SIG-M5 (cell line): ENCODE results near the gene ZIC4.

Experiments used
- DNase-seq: peaks from one replicate; lab custom pipeline; 2025; lab: John Stamatoyannopoulos, UW

Gene ZIC4

DNA sequence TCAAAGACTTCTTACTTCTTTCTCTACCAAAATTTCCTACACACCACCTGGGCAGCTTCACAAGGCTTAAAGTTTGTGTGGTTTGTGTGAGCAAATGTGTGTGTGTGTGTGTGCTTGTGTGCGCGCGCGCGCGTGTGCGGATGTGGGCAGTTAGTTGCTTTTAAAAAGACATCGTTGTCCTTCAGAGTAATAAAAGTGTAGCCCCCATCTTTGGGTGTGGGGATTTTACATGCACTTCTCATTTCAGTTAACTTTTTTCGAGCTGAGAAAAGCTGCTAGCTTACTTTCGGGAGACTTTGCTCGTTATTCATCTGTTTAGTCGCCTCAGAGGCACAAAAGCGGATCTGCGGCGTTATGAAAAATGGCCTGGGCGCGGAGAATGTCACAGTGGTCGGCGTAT, 36.0 kb downstream of the ZIC4 start:
- DNase-seq = no peak

DNA sequence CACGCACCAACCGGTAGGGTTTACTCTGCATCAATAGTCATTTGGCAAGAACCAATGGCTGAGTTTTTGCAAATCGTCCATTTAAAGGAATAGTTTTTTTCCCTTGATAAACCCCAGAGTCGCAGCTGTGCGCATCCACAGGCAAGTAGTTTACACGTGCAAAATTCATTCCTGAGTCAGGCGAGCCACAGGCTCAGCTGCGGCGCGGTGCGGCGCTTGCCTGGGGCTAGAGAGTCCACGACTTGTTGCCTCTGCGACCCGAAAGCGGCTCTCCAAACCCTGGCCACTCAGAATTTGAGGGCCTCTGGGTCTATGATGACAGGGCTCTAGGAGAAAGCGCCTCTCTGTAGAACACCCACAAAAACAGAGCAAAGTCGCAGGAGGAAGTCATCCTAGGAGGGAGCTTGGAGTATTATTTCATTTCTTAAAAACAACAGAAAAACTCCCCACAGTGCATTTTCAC, 36.7 kb downstream of the ZIC4 start:
- no peak for DNase-seq

DNA sequence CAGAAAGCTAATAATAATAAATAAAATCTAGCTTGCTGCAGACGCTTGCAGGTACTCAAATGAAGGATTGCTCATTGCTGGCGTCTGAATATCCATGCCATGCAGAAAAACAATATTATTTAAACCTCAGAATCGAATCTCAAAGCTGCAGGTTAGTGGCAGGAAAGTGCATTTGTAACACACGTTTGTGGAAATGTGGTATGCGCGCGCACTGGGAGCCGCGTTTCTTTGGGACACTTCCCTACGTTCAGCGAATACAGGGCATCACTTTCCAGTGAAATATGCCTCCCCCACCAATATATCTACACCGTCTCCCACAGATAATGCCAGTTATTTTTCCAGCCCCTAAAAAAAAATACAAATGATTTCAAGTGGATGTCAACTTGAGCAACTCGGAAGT, 37.1 kb downstream of the ZIC4 start:
- no peak for DNase-seq

DNA sequence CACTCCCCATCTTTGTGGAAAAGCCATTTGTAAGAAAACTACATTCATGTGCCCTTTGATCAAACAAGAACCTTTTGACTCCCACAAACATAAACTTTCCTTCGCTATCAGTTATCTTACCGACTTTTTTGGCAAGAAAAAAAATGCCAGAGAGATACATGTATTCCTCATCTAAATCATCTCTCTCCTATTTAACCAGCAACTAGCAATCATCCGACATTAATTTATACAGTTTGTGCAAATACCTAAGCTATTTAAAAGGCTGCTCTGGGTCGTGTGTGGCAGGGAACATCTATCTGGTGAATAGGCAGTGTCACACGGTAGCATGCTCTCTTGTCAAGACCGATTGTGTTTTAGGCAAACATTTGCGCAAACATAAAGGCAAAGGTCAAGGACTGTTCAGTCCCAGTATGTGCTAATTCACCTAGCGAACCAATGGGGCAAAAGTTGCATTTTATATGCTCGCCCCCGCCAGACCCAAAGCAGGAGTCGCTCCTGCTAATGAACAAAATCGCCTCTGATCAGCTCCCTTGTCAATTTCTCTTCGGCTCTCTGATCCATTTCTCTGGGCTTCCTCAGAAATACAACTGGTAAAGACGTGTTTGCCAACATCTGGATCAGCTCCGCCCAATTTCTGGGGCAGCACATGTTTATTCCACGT, 37.7 kb downstream of the ZIC4 start:
- DNase-seq = no peak

DNA sequence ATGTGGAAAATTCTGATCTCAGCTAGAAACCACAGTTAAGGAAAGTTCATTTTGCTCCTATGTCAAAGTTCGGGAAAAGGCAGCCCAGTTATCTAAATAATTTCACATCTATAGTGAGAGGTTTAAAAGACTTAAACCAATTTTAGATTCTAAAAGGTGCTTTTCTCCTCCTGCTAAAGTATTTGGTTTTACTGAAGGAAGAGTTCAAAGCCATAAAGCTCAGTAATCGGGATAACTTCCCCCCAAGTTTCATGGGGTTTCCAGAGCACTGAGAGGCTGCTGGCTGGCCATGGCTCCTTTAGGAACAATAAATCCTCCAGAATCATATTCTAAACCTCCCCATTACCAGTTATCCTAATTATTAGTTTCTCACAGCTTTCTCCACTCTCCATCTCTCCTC, 38.2 kb downstream of the ZIC4 start:
- no peak for DNase-seq

DNA sequence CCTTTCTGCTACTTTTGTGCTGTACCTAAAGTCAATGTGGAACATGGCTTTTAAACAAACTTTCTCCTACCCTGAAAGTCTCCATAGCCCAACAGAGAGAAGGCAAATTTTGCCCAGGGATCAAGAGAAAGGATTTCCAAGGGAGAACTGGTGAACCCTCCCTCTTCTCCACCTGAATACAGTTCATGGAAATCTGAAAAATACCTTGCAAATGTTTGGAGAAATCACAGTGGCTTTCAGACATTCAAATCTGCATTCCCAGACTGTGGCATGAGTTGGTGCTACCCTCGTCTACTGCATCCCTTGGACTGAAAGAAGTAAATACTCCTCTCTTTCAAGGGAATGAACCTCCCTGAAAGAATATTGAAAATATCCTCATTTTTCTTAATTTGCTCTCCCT, 38.7 kb downstream of the ZIC4 start:
- DNase-seq = no peak

DNA sequence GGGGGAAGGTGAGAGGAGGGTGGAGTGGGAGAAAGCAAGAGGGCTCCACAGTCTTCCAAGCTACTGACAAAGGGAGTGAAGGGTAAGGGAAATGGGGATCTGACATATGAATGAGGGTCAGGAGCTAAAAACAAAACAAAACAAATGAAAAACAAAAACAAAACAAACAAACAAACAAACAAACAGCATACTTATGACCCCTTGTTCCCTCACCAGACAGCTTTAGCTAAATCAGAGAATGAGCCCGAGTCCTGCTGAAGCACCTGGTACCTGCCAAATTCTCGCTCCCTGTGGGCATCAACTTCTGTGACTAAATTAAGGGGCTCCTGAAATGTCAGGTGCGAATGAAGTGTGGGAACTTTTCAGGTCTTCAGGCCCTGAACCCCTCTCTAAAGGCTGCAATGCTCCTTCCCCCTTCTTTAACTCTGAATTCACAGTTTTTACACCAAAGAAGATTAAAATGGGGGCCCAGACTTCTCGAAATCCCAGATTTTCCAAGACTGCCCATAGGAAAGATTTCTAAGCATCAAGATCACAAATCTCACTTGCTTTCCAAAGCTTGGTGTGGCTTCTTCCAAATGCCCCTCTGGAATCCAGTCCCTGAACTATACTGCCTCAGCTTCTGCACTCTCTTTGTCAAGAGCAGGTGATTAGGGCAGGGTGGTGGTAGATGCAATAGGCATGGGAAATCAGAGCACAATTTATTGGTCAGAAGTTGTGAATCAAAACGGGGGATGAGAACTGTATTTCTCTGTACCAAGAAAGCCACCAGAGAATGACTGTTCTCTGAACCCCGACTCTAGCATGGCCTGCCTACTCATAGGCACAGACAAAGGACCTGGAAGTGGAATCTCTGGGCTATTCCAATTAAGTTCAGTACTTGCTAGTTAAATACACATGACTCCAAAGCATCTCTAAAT, 40.9 kb downstream of the ZIC4 start:
- no peak for DNase-seq

DNA sequence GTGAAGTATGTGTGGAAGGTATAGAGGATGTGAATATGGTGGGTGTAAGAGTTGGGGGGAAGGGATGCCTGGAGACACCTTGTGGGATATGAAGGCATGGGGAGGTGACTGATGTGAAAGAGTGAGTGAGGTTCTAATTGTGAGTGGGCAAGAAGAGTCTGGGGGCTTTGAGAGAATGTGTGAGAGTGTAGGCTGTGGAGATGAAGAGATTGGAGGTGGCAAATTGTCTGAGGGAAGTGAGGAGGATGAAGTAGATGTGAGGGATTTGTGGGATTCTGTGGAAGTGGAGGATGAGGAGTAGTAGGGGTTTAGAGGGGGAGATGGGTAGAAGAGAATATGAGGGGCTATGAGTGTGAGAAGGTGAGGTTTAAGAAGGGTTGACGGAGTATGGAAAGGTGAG, 41.6 kb downstream of the ZIC4 start:
- no peak for DNase-seq

DNA sequence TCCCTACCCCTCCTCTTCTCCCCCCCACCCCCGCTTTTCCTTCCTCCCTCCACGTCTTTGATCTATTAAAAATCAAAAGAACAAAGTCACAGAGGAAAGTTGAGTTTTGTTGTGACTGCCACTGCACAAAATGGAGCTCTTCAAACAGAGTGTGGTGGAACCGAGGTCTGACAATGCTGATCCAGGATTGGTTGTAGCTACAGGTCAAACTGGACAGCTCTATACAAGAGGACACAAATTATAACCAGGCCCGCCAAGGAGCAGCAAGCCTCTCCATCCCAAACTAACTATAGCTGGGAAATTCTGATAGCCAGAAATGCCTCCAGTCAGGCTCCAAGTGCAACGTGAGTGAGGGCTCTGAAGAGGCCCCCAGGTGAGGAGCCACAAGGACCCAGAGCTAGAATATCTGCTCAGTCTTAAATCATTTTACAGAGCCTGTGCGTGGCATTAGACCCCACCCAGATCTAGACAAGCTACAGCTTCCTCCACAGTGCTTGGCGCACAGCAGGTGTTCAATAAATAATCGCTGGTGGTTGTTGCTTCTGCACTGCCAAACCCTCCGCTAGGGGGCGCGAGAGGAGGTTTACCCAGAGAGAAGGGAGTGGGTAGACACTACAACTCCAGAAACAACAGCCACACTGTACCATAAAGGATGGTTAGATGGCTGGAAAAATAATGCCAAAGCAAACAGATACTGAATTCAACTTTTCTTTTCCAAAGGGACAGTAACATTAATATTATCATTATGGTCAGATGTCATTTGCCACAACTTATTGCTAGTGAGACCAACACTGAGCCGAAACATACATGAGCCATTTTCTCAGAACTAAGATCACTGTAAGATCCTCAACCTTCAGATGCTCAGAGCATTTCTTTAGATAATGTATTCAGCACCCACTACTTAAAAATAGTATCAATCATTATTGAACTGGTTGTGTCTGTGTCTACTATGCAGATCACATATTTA, 44.6 kb downstream of the ZIC4 start:
- no peak for DNase-seq

DNA sequence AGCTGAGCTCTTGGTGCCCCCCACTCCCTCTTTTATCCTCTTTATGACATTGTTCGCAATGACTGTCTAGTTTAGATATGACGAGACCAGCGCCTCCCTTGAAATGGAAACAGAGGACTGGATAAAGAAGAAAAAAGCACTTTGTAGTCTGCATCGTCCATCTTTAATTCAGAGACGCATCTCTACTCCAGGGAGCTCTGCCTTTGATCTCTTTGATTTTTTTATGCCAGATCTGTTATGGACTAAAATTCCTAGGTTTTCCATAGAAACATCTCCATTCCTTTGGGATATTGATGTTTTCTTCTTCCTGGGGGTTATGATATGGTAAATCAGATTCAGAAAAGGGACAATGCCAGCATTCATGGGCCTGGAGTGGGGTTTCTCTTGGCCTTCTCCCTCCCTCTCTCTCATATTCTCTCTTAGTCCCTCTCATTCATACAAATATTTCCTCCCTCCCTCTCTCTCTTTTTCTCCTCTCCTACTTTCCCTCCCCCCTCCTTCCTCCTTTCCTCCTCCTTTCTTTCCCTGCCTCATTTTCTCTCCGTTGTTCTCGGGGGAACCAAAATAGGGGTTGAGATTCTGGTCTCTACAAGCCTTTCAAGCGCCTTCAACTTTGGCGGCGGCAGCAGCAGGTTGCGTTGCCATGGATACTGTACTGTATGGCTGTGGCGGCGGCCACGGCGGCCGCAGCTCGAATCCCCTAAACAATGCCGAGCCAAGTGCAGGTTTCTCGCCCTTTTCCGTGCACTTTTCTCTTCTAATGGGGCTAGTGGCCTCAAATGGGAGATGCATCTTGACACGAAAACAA, 45.5 kb downstream of the ZIC4 start:
- no peak for DNase-seq

DNA sequence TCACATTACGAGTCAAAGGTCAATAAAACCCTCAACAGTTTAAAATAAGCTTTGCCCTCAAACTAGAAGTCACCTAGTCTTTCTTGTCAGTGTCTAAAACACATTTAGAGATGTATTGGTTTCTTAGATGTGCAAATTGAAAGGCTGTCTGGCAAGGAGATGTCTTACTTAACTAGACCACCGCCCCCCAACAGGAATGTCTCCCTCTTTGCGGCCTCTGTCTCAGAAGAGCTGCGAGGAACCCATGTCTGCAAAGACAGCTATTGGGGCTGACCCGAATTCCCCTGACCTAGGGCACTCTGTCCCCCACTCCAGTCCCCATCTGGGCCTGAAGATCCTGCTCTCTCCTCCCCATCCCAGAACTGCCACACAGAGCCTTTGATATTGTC, 46.3 kb downstream of the ZIC4 start:
- DNase-seq = no peak

DNA sequence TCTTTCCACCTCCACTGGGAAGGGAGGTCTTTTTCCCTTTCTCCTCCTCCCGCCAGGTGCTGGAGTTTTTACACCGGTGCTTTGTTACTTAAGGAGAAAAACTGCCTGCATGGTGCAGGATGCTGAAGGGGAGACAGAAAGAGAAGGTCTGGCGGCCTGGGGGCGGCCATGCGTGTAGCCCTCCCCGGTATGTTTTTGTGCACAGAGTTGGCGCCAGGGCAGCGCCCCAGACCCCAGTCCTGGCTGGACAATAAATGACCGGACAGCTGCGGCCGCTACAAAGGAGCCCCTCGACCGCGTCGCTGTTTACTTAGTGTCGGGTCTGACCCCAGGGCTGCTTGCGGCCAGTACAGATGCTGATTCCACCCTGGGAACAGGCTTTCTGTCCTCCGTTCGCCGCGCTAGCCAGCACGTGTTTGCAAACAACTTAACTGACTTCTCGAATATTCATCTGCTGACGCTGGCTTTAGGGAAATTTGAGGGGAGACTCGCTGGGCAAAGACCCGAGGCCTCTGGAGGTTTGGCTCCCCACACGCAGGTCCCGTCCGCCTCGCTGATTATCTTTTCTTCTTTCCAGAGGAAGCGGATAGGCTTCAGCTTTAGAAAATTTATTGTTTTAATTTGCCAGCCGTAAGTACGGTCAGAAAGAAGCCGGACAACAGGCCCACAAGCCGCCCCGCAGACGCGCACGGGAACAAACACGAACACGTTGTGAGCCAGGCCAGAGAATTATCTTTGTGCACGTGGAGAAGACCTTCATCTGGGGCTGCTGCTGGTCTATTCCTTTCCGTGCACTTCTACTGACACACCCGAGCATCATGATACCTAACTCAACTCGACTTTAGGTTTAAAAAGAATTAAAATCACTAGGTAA, 46.9 kb downstream of the ZIC4 start:
- DNase-seq = no peak

DNA sequence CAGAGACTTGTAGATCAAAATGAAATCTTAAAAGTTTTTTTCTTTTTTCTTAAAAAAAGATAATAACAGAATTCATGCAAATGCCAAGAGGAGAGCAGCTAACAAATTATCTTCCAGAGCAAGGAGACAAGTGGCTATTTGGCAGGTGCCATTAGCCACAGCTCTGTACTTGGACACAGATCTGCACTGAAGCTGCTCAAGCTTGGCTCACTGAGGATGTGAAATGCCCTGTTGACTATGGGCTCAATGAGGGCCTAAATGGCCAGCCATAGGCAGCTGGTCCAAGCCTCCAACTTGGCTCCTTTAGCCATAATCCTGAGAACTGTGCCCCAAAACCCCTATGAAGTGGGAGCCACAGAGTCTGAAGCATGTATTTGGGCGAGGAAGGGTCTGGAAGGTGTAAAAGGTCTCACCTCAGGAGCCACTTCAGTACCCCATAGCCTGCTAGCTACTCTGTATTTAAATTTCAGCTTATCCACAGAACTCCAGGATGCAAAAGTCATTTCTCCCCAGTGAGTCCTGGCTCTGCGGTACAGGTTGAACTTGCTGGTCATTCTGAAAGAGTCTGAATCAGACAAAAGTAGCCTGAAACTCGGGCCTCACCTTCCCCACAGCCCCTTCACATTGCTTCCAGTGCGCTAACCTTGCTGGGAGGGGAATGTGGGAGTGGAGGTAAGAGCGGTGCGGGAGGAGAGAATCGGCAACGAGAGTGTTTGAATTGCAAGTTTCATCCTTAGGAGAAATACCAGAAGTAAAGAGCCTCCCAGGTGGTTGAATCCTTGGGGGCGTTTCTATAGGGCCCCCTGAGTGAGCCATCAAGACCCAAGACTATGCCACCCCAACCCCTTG, 48.0 kb downstream of the ZIC4 start:
- DNase-seq = no peak

DNA sequence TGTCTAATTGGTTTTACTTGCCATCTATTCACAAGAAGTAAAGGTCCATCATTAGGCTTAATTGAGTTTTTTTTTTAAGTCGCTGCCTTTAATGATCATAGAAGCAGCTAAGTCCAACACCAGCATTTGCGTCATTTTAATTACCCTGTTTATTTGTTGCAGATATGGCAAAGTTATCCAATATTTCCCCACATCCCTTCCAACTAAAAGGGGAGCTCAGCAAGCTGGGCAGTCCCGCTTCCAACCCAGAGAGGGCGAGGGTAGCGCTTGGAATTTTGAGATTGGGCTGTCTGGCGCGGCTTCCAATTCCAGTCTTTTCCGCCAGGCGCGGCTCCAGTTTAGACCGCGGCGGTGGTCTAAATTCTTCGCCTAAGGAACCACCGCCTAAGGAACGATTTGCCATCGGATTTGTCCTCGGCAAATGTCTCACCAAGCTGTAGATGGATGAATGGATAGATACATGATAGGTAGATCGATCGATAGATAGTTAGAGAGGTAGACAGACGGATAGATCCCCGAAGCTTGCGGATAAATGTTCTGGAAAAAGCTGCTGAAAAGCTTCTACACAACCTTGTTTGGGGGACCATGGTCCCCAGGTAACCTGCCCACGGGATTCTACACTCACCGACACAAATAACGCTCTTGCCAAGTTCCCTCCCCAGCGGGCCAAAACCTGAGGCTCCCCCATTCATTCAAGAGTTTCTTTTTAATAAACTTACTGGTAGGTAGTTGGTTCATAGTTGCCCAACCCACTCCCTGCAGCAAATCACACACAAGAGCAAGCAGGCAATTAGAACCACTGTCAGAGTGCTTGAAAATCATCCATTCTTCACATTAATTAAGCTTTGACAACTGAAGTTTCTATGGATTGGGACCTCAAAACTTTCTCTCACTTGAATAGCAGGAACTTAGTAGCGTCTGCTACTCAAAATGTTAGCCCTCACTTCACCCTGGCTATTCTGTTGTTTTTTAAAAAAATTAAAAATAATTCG, 49.1 kb downstream of the ZIC4 start:
- DNase-seq = no peak

DNA sequence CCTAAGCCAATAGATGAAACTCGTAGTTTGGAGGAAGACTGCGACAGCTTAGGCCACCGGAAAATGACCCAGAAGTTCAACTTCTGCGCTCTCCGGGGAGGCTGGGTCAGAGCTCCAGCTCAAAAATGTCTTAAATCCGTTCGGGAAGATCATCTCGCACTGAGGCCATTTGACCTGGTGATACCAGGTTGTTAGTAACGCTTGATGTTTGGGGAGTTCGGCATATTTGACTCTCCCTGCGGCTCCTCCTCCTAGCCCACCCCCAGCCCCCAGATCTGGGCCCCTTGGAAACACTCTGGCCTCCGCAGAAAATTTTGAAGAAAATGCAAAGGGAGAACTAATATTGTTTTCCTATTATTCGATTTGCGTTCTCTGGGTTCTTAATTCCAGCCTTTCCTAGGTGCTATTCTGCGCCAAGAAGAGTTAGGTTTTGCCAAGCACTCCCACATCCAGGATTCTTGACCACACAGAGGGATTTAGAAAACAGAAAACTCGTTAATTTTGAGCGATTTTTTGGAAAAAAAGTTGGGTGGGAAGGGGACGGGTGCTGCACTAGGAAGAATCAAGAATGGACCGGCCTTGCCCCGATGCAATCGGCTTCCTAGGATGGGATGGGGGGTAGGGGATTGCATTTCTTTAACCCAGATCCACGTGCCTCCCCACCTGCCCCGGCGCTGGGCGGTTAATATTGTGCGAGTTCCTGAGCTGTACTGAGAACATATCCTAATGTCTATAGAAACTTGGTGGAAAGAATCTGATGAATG, 50.0 kb downstream of the ZIC4 start:
- DNase-seq = no peak

DNA sequence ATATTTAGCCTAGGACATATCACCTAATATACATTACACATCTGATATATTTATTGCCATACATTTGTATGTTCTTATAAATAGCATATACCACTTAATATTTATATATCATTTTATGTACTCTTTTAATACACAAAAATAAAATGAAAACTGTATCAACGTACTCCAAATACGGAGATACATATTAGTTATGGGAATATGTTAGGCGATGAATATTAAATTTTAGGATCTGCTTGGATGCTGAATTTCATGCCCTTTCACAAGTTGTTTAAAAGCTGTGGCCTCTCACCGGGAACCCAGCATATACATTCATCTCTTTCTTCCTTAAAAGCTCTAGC, 50.6 kb downstream of the ZIC4 start:
- DNase-seq = no peak

DNA sequence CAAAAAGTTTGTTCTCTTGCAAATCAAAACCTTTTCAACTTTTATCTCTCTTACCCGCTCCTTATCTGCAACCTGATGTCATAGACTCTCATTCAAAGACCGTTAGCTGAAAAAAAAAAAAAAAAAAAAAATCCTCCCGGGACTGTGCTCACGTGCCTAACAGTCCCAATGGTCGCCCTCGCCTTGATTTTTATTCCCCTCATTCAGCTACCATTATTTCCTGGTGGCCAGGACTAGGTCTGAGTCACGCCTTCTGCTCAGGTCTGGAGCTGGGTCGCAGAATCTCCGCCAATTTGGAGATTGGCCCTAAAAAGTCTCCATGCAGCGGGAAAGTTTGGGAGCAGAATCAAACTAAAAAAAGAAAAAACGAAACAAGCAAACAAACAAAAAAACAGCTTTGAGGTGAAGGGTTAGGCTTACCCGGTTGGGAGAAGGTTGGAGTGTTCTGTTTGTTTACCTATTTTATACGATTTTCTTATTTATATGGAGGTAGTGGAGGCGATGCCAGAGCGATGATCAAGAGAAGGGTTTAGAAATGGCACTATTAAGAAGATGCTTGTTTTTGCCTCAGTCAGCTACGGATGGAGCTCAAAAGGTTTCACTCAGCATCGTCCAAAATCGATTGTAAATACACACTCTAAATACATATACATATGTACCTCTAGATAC, 51.1 kb downstream of the ZIC4 start:
- no peak for DNase-seq
